Measurements from ENCODE around the gene JAKMIP1. TPM values are rescaled to one million over a fixed set of nuclear protein-coding genes. Genes with fewer than 3 reads are reported as not detected.
"Not testable (repeated sequence)": the region's sequence is repeated elsewhere in the genome, so short reads cannot be mapped to it uniquely, and the experiment has no call there.

Gene JAKMIP1
- total and polyA plus RNA-seq, 2 donors (not counting 1 experiment from before 2014, with no cell fraction given): 0.49 to 1.0 TPM

- DNase-seq: no peak
- Histone ChIP-seq H3K36me3 (replicated peaks in 1 of 2; ENCODE audit: control extremely low read depth in 1 of 2, control insufficient read depth in 1 of 2, extremely low read depth in 1 of 2, insufficient read depth in 2 of 2, low read length in 1 of 2) (no peaks in the 10 kb centered on the region), H2AFZ (ENCODE audit: insufficient read depth, low read depth, low read length, poor library complexity, severe bottlenecking) (no peak overlapping the region), H3K4me3 (ENCODE audit: control extremely low read depth in 1 of 5, extremely low read depth in 1 of 5, insufficient read depth in 1 of 5, low read depth in 2 of 5, low read length in 4 of 5) (no peak overlapping the region), H3K9me3 (ENCODE audit: control extremely low read depth in 1 of 3, control insufficient read depth in 2 of 3, insufficient read depth in 1 of 3, low read length in 2 of 3) (peaks cover 3 to 10% (median 8%) of the 10 kb centered on the region in 3 donors), H3K9ac (ENCODE audit: low read length) (no peak overlapping the region), H3K27ac (ENCODE audit: low read length in 2 of 2) (no peak overlapping the region), H3K27me3 (replicated peaks in 1 of 4; ENCODE audit: control extremely low read depth in 1 of 4, control insufficient read depth in 3 of 4, insufficient read depth in 4 of 4, low read length in 3 of 4) (peaks cover 0 to 19% (median 12%) of the 10 kb centered on the region in 4 experiments), H4K20me1 (ENCODE audit: control insufficient read depth, insufficient read depth, low read length, poor library complexity, severe bottlenecking) (no peaks in the 10 kb centered on the region), H3K79me2 (ENCODE audit: control insufficient read depth, insufficient read depth, low read length) (no peaks in the 10 kb centered on the region), H3K4me2 (replicated peaks; ENCODE audit: low read depth, low read length, poor library complexity, severe bottlenecking) (no peak overlapping the region), H3K4me1 (ENCODE audit: control insufficient read depth in 2 of 2, insufficient read depth in 2 of 2, low read length in 2 of 2) (peaks cover 0 to 5% of the 10 kb centered on the region in 2 donors)
- TF ChIP-seq EZH2 (IDR thresholded peaks at IDR 0.05; ENCODE audit: borderline replicate concordance, insufficient read depth, low read depth, low read length, poor library complexity, severe bottlenecking) (no peak), CTCF (IDR thresholded peaks at IDR 0.05) (no peak)
- H3K4me3 Mint-ChIP-seq: no peak overlapping the region
- ChIA-PET CTCF (no interaction called here), POLR2A (no interaction called here)
- no peaks in the 10 kb centered on the region for H3K4me1 Mint-ChIP-seq
- intact Hi-C loops (cut with micrococcal nuclease): no loop called here
- peaks cover 38% of the 10 kb centered on the region for H3K27me3 Mint-ChIP-seq
- 76% methylated on average over 2 of the region's 3 CpGs for WGBS (ENCODE audit: insufficient coverage)
- H3K27ac Mint-ChIP-seq: no peak overlapping the region
- peaks cover 2% of the 10 kb centered on the region for H3K9me3 Mint-ChIP-seq (ENCODE audit: insufficient read depth)
- no peak for ATAC-seq (ENCODE audit: low read depth)
Observed at GRCh38 chr4:6216588-6216987, 16.2 kb upstream of the JAKMIP1 start.

GRCh38 chr4:6209921-6210320, 9.6 kb upstream of the JAKMIP1 start:
- DNase-seq: no peak
- WGBS (ENCODE audit: insufficient coverage): no CpG with 5 or more reads among the region's 4 CpGs
- H3K27ac Mint-ChIP-seq: no peak overlapping the region
- no peaks in the 10 kb centered on the region for H3K4me1 ChIP-seq (ENCODE audit: control insufficient read depth in 2 of 2, insufficient read depth in 2 of 2, low read length in 2 of 2)
- intact Hi-C loops (cut with micrococcal nuclease): no loop called here
- H3K9ac ChIP-seq (ENCODE audit: low read length): no peak overlapping the region
- no peaks in the 10 kb centered on the region for H3K9me3 Mint-ChIP-seq (ENCODE audit: insufficient read depth)
- H3K4me3 ChIP-seq (ENCODE audit: control extremely low read depth in 1 of 5, extremely low read depth in 1 of 5, insufficient read depth in 1 of 5, low read depth in 2 of 5, low read length in 4 of 5): no peak overlapping the region
- no peak overlapping the region for H2AFZ ChIP-seq (ENCODE audit: insufficient read depth, low read depth, low read length, poor library complexity, severe bottlenecking)
- H3K4me2 ChIP-seq (replicated peaks; ENCODE audit: low read depth, low read length, poor library complexity, severe bottlenecking): no peak overlapping the region
- ChIA-PET CTCF (no interaction called here), POLR2A (no interaction called here)
- H3K4me3 Mint-ChIP-seq: no peak overlapping the region
- H4K20me1 ChIP-seq (ENCODE audit: control insufficient read depth, insufficient read depth, low read length, poor library complexity, severe bottlenecking): no peaks in the 10 kb centered on the region
- ATAC-seq (ENCODE audit: low read depth): no peak
- H3K27ac ChIP-seq (ENCODE audit: low read length in 2 of 2): no peak overlapping the region
- no peaks in the 10 kb centered on the region for H3K79me2 ChIP-seq (ENCODE audit: control insufficient read depth, insufficient read depth, low read length)
- TF ChIP-seq CTCF (IDR thresholded peaks at IDR 0.05): no peak
- no peak for TF ChIP-seq EZH2 (IDR thresholded peaks at IDR 0.05; ENCODE audit: borderline replicate concordance, insufficient read depth, low read depth, low read length, poor library complexity, severe bottlenecking)
- H3K27me3 ChIP-seq (replicated peaks in 1 of 4; ENCODE audit: control extremely low read depth in 1 of 4, control insufficient read depth in 3 of 4, insufficient read depth in 4 of 4, low read length in 3 of 4): no peaks in the 10 kb centered on the region
- no peaks in the 10 kb centered on the region for H3K36me3 ChIP-seq (replicated peaks in 1 of 2; ENCODE audit: control extremely low read depth in 1 of 2, control insufficient read depth in 1 of 2, extremely low read depth in 1 of 2, insufficient read depth in 2 of 2, low read length in 1 of 2)
- peaks cover 1 to 8% (median 3%) of the 10 kb centered on the region in 3 donors for H3K9me3 ChIP-seq (ENCODE audit: control extremely low read depth in 1 of 3, control insufficient read depth in 2 of 3, insufficient read depth in 1 of 3, low read length in 2 of 3)
- H3K27me3 Mint-ChIP-seq: peaks cover 20% of the 10 kb centered on the region
- H3K4me1 Mint-ChIP-seq: no peaks in the 10 kb centered on the region

- peaks cover 16% of the 10 kb centered on the region for H3K27me3 Mint-ChIP-seq
- H3K4me2 ChIP-seq (replicated peaks; ENCODE audit: low read depth, low read length, poor library complexity, severe bottlenecking); H3K9me3 ChIP-seq (ENCODE audit: control extremely low read depth in 1 of 3, control insufficient read depth in 2 of 3, insufficient read depth in 1 of 3, low read length in 2 of 3); H3K4me1 Mint-ChIP-seq; H3K27ac Mint-ChIP-seq; H3K4me1 ChIP-seq (ENCODE audit: control insufficient read depth in 2 of 2, insufficient read depth in 2 of 2, low read length in 2 of 2); CTCF ChIA-PET; intact Hi-C loops (cut with micrococcal nuclease); H3K4me3 Mint-ChIP-seq; H2AFZ ChIP-seq (ENCODE audit: insufficient read depth, low read depth, low read length, poor library complexity, severe bottlenecking); H3K36me3 ChIP-seq (replicated peaks in 1 of 2; ENCODE audit: control extremely low read depth in 1 of 2, control insufficient read depth in 1 of 2, extremely low read depth in 1 of 2, insufficient read depth in 2 of 2, low read length in 1 of 2); H3K27me3 ChIP-seq (replicated peaks in 1 of 4; ENCODE audit: control extremely low read depth in 1 of 4, control insufficient read depth in 3 of 4, insufficient read depth in 4 of 4, low read length in 3 of 4); H3K4me3 ChIP-seq (ENCODE audit: control extremely low read depth in 1 of 5, extremely low read depth in 1 of 5, insufficient read depth in 1 of 5, low read depth in 2 of 5, low read length in 4 of 5); H3K9ac ChIP-seq (ENCODE audit: low read length); POLR2A ChIA-PET; H3K9me3 Mint-ChIP-seq (ENCODE audit: insufficient read depth); H4K20me1 ChIP-seq (ENCODE audit: control insufficient read depth, insufficient read depth, low read length, poor library complexity, severe bottlenecking); H3K79me2 ChIP-seq (ENCODE audit: control insufficient read depth, insufficient read depth, low read length); DNase-seq; ATAC-seq (ENCODE audit: low read depth); H3K27ac ChIP-seq (ENCODE audit: low read length in 2 of 2): not testable (repeated sequence)
- 83% methylated on average over 2 of the region's 4 CpGs for WGBS (ENCODE audit: insufficient coverage)
Observed at GRCh38 chr4:6209291-6209690, 8.9 kb upstream of the JAKMIP1 start.
